GOT3 (cell line): ENCODE measurements around the gene OR8B2.
"Not testable (repeated sequence)": the region's sequence is repeated elsewhere in the genome, so short reads cannot be mapped to it uniquely, and the experiment has no call there.

ENCODE experiments used
- DNase-seq: peaks from one replicate; lab custom pipeline; 2025; ENCODE audit warnings: mixed read lengths; lab: John Stamatoyannopoulos, UW

Gene OR8B2, protein sequence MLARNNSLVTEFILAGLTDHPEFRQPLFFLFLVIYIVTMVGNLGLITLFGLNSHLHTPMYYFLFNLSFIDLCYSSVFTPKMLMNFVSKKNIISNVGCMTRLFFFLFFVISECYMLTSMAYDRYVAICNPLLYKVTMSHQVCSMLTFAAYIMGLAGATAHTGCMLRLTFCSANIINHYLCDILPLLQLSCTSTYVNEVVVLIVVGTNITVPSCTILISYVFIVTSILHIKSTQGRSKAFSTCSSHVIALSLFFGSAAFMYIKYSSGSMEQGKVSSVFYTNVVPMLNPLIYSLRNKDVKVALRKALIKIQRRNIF

DNA sequence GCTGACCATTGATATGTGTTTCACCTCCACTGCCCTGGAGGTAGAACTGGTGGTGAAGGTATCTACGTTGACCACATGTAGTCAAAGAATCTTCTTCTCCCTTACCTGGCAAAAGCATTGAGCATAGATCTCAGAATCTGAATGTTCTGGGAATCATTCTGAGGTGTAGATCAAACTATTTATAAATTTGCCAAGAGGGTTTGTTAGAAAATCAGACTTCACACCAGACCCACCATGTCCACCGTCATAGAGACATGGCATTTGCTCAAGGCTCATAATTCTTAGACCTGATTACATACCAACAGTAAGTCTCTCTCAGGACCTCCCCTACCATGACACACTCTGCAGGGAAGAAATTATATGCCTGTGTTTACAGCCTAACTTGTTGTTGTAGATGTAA is at the start of gene OR8B2:
Gene OR8B2, minus strand, starts transcription at position 101 of the 400 bp plus-strand sequence. CDS start 1,156 bp downstream, outside the sequence.
- no peak for DNase-seq

DNA sequence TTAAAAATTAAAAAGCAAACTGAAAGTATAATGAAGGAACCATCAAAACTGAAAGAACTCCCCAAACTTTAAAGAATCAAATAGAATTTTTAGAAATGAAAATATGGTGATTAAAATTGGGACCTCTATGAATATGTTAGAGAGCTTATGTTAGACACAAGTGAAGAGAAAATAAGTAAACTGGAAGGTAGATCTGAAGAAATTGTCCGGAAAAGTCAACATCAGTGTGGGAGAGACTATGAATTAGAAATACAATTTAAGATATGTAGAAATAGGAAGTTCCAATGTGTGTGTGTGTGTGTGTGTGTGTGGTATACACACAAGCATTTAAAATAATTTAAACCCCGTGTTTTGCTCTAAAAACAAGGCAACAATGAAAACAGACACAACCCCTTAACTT is 45.3 kb upstream of the OR8B2 start:
- no peak for DNase-seq

DNA sequence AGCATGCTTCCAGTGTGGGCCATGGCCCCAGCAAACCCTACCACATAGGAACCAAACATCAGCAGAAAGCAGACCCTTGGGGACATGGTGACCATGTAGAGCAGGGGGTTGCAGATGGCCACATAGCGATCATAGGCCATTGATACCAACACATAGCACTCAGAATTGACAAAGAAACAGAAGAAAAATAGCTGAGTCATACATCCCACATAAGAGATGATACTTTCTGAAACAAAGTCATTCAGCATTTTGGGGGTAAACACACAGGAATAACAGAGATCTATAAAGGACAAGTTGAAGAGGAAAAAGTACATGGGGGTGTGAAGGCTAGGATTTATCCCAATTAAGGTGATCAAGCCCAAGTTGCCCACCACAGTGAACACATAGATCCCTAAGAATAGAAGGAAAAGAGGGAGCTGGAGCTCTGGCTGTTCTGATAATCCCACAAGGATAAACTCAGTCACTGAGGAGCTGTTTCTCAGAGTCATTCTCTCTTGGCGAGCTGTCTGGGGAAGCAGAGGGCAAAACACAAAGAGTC is 40.2 kb upstream of the OR8B2 start, which contains the start of gene OR8B4:
Gene OR8B4, minus strand, starts transcription at position 488 of the 538 bp plus-strand sequence. Its CDS starts 0 bp downstream, at position 488.
- no peak for DNase-seq

DNA sequence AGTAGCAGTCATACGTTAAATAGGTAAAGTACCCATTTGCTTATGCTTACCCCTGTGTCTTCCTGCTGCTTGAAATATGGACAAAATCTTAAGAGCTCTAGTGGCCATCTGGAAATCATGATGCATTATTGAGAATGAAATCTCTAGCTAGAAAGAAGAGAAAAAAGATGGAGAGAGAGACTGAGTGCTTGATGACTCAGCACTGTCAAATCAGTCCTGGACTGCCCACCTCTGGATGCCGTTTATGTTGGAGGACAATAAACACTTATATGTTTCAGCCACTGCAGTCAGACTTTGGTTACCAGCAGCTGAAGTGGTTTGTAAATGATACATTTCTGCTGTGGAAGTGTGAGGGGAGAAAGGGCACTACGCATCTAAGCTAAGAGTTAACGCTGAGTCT is 36.7 kb upstream of the OR8B2 start:
- DNase-seq, result no peak

DNA sequence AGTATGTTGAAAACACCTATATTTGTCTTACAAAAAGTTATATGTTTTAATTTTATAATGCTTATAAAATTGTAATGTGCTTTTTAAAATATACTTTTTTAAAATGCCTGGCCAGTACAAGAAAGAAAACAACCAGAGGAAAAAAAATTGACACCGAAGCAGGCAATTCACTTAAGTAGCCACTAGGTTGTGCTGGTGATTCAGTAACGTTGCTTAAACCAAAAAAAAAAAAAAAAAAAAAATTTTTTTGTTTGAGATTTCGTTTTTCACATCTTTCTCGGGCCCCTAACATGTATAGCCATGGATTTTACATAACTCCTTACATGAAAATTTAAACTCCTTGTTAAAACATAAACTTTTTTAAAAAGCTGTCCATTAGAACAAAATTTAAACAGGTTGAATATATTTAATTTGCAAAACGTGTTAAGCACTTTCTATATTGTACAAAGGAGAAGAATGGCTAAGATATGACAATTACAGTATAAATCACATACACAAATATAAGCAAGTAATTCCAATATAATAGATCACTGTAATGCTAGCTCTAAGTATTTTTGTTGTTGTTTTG is 31.1 kb upstream of the OR8B2 start:
- no peak for DNase-seq

DNA sequence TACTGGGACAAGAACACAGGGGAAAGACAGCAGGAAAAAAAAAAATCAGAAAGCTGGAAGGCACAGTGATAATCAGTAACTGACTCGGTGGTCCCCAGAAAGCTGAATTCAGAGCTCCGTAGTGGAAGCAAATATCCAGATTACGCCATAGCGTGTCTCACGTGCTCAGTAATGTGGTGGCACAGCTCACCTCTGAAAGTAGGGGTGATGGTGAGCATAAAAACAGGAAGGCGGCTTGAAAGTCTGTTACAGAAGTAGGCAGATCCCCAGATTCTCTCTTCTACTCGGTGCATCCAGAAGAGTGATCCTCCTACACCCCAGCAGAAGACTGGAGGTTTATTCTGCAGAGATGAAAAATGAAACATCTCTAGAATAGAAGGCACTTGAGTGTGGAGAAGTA is 25.6 kb upstream of the OR8B2 start:
- no peak for DNase-seq

DNA sequence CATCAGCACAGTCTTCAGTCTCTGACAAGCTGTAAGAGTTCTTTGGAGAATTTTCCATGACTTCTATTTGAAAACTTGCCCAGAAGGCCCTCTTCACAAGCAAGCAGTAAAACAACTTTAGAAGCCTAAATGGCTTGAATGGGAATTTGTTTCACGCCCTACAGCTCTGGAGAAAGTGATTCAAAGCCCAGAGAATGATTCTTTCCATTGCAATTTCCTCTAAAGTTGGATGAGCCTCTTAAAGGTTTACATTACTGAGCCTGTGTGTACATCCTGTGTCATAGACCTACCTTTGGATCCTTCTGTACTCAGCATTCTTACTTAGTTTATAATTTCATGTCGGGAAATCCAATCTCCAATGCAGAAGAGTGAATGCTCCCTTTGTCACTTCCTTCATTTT is 21.3 kb upstream of the OR8B2 start:
- DNase-seq, result no peak

DNA sequence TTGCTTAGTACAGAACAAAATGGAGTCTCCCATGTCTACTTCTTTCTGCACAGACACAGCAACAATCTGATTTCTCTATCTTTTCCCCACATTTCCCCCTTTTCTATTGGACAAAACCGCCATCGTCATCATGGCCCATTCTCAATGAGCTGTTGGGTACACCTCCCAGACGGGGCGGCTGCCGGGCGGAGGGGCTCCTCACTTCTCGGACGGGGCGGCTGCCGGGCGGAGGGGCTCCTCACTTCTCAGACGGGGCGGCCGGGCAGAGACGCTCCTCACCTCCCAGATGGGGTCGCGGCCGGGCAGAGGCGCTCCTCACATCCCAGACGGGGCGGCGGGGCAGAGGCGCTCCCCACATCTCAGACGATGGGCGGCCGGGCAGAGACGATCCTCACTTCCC is 18.9 kb upstream of the OR8B2 start:
- not testable (repeated sequence) for DNase-seq

DNA sequence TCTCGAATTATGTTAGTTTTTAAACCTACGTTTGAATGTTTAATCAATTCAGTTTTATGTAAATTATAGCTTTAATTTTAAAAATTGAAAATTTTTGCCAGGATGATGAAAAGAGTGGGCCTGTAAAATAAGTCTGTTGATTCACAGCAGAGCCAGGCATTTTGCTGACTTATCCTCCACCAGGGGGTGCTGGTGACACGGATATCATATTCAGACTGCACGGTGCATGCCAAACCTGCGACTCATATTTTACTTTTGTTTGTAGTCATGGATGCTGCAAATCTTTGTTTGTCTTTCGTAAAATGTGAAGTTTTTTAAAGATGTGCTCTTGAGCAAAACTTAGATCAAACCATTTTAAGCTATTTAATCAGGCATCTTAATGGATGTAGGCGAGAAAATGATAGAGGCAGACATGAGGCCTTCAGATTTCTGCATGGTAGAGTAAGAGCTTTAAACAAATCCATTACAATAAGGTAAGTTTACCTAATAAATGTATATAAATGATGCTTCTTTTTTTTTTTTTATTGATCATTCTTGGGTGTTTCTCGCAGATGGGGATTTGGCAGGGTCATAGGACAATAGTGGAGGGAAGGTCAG is 18.1 kb upstream of the OR8B2 start:
- no peak for DNase-seq

DNA sequence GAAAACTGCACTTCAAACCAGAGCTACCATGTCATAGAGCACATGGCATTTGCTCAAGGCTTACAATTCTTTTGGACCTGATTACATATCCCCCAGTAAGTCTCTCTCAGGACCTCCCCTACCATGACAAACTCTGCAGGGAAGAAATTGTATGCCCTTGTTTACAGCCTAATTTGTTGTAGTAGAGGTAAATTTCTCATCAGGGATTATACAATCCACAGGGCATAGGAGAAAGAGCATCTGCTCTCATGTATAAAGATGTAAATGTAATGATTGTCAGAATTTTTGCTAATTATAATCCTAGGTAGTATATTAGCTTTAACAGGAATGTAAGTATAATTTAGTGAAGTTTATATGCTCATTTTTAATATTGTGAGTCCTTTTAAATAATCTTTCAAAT is 14.6 kb upstream of the OR8B2 start, which contains the start of gene OR8B3:
Gene OR8B3, minus strand, starts transcription at position 101 of the 400 bp plus-strand sequence. CDS start 1,673 bp downstream, outside the sequence.
- no peak for DNase-seq

DNA sequence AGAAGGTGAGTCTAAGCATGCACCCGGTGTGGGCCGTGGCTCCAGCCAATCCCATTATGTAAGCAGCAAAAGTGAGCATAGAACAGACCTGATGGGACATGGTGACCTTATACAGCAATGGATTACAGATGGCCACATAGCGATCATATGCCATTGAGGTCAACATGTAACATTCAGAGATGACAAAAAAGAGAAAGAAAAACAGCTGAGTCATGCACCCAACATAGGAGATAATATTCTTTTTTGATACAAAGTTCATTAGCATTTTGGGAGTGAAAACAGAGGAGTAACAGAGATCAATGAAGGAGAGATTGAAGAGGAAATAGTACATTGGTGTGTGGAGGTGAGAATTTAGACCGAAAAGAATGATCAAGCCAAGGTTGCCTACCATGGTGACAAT is 12.5 kb upstream of the OR8B2 start:
- DNase-seq, result not testable (repeated sequence)

DNA sequence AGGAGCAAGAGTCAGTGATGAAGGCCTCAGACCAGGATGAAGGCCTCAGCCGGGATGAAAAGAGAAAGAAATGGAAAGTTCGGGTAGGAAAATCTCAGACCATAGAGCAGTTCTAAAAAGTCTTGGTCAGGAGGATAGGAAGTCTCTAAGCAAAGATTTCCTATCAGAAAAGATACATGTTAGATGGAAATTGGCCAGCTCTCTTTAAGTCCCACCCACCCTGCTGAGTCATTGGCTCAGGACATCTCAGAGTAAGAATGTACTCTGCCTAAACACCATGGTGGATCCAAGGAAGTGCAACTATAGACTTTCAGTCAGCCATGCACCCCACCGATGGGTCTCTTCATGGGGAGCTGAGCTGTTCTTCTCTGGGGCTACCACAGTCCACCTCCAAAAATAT is 10.1 kb upstream of the OR8B2 start:
- DNase-seq, result no peak

DNA sequence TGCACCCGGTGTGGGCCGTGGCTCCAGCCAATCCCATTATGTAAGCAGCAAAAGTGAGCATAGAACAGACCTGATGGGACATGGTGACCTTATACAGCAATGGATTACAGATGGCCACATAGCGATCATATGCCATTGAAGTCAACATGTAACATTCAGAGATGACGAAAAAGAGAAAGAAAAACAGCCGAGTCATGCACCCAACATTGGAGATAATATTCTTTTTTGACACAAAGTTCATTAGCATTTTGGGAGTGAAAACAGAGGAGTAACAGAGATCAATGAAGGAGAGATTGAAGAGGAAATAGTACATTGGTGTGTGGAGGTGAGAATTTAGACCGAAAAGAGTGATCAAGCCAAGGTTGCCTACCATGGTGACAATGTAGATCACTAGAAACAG is 1.4 kb downstream of the OR8B2 start:
- not testable (repeated sequence) for DNase-seq

DNA sequence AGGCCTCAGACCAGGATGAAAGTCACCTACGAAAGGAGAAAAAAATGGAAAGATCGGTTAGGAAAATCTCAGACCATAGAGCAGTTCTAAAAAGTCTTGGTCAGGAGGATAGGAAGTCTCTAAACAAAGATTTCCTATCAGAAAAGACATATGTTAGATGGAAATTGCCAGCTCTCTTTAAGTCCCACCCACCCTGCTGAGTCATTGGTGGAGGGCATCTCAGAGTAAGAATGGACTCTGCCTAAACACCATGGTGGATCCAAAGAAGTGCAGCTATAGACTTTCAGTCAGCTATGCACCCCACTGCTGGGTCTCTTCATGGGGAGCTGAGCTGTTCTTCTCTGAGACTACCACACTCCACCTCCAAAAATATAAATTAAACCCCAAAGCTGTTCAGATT is 3.7 kb downstream of the OR8B2 start:
- DNase-seq, result no peak

DNA sequence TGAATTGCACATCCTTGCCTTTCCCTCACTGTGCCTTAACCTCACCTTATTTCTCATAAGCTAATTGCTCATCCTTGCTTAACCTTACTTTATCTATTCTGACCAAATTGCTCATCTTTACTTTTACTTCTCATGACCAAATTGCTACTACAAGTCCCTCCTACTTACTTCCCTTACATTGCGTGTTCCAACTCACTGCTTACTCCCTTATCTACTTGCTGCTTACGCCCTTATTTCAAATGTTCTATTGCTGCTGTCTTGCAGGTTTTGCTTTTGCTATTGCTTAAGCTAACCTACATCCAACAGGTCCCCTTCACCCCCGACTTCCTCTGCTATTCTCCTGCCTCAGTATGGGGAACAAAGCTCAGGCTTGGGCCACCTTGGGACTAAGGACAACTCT is 8.0 kb downstream of the OR8B2 start:
- DNase-seq, result no peak

DNA sequence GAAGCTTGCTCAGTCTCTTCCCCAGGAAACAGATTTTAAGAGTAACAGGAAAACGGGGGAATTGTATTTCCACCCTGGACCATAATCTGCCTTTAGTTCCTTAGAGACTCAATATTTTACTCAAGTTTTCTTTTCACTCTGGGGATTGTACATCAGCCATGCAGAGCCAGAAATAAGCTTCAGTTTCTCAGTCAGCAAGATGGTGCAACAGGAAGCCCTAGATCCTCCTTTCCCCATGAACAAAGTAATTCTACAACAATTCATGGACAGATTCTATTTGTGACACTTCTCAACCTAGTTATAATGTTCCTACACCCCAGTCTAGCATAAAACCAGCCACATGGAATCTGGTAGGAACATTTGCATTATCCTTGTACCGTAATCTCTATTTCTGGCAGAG is 24.7 kb downstream of the OR8B2 start:
- DNase-seq, result no peak

DNA sequence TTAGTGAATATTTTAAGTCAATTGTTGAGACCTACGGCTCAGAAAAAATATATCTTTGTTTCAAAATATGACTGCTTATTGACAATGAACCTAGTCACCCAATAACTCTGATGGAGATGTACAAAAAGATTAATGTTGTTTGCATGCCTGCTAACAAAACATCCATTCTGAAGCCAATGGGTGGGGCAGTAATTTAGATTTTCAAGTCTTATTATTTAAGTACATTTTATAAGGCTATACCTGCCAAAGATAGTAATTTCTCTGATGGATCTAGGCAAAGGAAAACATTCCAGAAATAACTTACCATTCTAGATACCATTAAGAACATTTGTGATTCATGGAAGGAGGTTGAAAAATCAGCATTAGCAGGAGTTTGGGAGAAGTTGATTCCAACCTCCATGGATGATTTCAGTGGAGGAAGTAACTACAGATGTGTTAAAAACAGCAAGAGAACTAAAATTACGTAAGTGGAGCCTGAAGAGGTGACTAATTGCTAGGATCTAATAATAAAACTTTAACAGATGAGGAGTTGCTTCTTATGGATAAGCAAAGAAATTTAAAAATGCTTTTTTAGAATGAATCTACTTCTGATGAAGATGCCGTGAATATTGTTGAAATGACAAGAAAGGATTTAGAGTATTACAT is 37.9 kb downstream of the OR8B2 start:
- no peak for DNase-seq

DNA sequence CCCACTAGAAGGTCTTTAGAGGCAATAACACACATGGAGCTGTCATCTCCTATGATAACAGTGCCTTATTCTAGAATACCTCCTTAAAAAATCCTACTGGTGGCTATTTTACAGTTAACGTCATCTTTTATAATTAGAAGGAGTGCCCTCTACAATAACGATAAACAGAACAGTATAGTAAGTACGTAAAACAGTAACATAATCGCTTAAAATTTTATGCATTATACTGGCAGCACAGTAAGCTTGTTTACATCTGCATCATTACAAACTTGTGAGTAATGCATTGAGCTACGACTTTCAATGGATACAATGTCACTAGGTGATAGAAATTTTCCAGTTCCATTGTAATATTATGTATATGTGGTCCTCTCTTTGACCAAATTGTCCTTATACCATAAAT is 40.0 kb downstream of the OR8B2 start:
- DNase-seq, result no peak

DNA sequence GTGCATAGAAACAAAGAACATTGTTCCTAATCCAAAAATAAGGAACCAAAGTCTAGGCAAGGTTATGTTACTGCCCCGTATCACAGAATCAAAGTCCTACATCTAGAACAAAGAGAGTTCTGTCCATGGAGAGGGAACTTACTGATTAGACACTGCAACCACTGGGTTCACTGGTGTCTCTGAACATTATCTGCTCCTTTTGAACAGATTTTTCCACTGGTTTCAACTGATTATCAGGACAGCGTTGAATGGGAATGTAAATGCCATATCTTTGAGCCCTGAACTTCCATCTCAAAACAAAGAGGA is 44.2 kb downstream of the OR8B2 start:
- DNase-seq, result no peak

DNA sequence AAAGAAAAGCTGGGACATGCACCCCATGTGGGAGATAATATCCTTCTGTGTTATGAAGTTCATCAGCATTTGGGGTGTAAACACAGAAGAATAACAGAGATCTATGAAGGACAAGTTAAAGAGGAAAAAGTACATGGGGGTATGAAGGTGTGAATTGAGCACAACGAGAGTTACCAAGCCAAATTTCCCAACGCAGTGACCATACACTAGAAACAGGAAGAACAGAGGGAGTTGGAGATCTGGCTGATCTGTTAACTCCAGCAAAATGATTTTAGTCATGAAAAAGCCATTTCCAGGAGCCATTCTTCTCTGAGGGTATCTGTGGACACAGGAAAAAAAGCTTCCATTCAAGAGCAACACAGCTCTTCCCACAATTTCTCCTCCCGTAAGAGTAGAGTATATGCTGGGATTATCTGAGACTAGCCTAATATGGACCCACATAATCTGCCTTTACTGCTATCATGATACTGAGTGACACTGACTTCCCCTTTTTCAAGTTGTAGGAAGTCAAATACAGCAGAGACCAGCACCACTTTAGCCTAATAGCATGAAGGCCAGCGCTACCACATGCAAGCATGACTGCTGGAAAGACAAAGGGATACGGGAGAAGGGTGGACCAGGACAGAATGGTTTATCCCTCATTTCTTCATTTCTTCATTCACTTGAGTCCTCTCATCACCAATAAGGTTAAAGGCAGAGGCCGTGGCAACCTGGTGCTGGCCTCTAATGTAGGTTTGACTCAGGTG is 44.7 kb downstream of the OR8B2 start:
- DNase-seq, result no peak
